ENCODE data around the gene TSHZ3. TPM values are rescaled to one million over a fixed set of nuclear protein-coding genes. Genes with fewer than 3 reads are reported as not detected.

TSHZ3 gene
- total and polyA plus RNA-seq, 2 of the 8 experiments (the other 6 are each of a cell fraction or from before 2014, with no cell fraction given), result 3.1 to 12.3 TPM

DNA sequence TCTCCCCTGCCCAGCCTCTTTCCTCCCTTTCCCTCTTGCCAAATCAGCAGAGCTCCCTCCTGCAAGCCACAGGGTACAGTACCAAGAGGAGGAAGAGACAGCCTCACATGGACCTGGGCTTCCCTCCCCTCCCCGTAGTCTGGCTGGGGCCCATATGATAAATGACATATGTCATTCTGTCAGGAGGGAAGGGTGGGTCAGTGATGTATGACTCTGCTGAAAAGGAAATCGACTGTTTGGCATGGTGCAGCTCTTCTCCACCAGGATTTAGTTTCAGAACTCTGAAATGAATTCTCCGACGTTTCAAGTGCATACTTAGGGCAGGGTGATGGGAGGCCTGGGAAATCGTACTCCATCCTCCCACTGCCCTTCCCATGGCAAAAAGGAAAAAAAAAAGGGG lies 9.8 kb downstream of the TSHZ3 start:
- Histone ChIP-seq H2BK20ac (ENCODE audit: low read length) (no peak overlapping the region), H3K79me2 (ENCODE audit: control insufficient read depth in 1 of 2, insufficient read depth in 2 of 2, low read length in 2 of 2) (peaks cover 0 to 75% of the 10 kb centered on the region in 2 experiments; a peak in 3 of 4 replicates), H3K4me1 (replicated peaks in 1 of 4; ENCODE audit: control insufficient read depth in 3 of 4, insufficient read depth in 4 of 4, low read length in 3 of 4) (peaks cover 2 to 18% (median 9%) of the 10 kb centered on the region in 4 experiments), H3K4me2 (ENCODE audit: insufficient read depth in 1 of 2, low read depth in 2 of 2, low read length in 2 of 2) (no peak overlapping the region), H3K9me3 (ENCODE audit: insufficient read depth in 2 of 2, low read depth in 1 of 2, low read length in 1 of 2) (no peaks in the 10 kb centered on the region), H3K56ac (replicated peaks; ENCODE audit: insufficient read length, low read depth, low read length) (no peak overlapping the region), H3K18ac (ENCODE audit: extremely low read depth, low read length) (no peak overlapping the region), H3K27me3 (replicated peaks in 1 of 4; ENCODE audit: control insufficient read depth in 3 of 4, extremely low read depth in 1 of 4, insufficient read depth in 3 of 4, low read length in 3 of 4) (no peaks in the 10 kb centered on the region), H3K27ac (ENCODE audit: low read depth, low read length) (no peak overlapping the region), H2BK5ac (ENCODE audit: low read depth, low read length) (no peak overlapping the region), H2AK5ac (ENCODE audit: low read depth, low read length) (no peak overlapping the region), H2BK12ac (ENCODE audit: low read depth, low read length) (no peak overlapping the region; the same call in 1 of the 2 replicates), H4K91ac (replicated peaks; ENCODE audit: insufficient read length, low read length) (no peak overlapping the region), H3K23me2 (ENCODE audit: low read depth, low read length) (no peaks in the 10 kb centered on the region; the same call in 1 of the 2 replicates), H4K20me1 (replicated peaks in 1 of 2; ENCODE audit: control insufficient read depth in 1 of 2, insufficient read depth in 2 of 2, low read length in 2 of 2) (peaks cover 0 to 4% of the 10 kb centered on the region in 2 experiments), H4K8ac (ENCODE audit: extremely low read depth, insufficient read depth, low read length) (no peak overlapping the region), H2AFZ (ENCODE audit: low read length) (no peak overlapping the region), H3K36me3 (ENCODE audit: control insufficient read depth in 2 of 4, insufficient read depth in 4 of 4, low read length in 3 of 4) (no peaks in the 10 kb centered on the region), H3K23ac (ENCODE audit: insufficient read length) (no peak overlapping the region), H2BK120ac (replicated peaks; ENCODE audit: low read depth, low read length) (no peak overlapping the region), H3K14ac (ENCODE audit: insufficient read length) (no peak overlapping the region), H3K9ac (replicated peaks in 1 of 4; ENCODE audit: extremely low read depth in 1 of 4, low read depth in 3 of 4, low read length in 3 of 4) (no peak overlapping the region), H4K5ac (ENCODE audit: insufficient read length, low read depth, low read length) (no peak overlapping the region), H3K79me1 (ENCODE audit: low read depth, low read length) (peaks cover 3% of the 10 kb centered on the region; the same call in 1 of the 2 replicates), H3K4ac (replicated peaks; ENCODE audit: insufficient read length, low read depth, low read length) (no peak overlapping the region), H3K4me3 (ENCODE audit: extremely low read depth in 1 of 4, insufficient read depth in 2 of 4, low read depth in 3 of 4, low read length in 4 of 4) (no peak overlapping the region), H2BK15ac (ENCODE audit: low read length) (no peak overlapping the region)
- POLR2A ChIA-PET (ENCODE audit: partially characterized antibody), result no interaction called here
- no peak for DNase-seq (ENCODE audit: low read depth in 1 of 2, low spot score in 2 of 2)
- CTCF ChIA-PET (ENCODE audit: partially characterized antibody), result interaction anchor here (0.6 to 1.4 kb wide), 6 partner anchors 20 to 555 kb away, joined by 3 to 6 read pairs (median 3); no protein-coding TSS in a partner anchor
- FAIRE-seq, result no peak
- 88% methylated on average over 5 of the region's 5 CpGs; no CpG with 5 or more reads in 1 of the 2 experiments for WGBS, 2 experiments (ENCODE audit: extremely low coverage in 1 of 2, insufficient coverage in 1 of 2, insufficient read length in 1 of 2, insufficient replicate concordance in 2 of 2, low coverage in 1 of 2, low lambda C conversion rate in 2 of 2, missing lambda C conversion rate in 1 of 2)
- TF ChIP-seq TBP (IDR thresholded peaks at IDR 0.05; ENCODE audit: low read depth, low read length) (no peak), EP300 (IDR thresholded peaks at IDR 0.05; ENCODE audit: borderline replicate concordance in 1 of 2, low read depth in 2 of 2, low read length in 2 of 2) (no peak), KDM5A (IDR thresholded peaks at IDR 0.05; ENCODE audit: low read length) (no peak), RXRA (IDR thresholded peaks at IDR 0.05; ENCODE audit: insufficient read depth, low read depth, low read length) (no peak), CEBPB (IDR thresholded peaks at IDR 0.05; ENCODE audit: low read depth, low read length) (no peak), CREB1 (IDR thresholded peaks at IDR 0.05) (no peak), SIRT6 (IDR thresholded peaks at IDR 0.05; ENCODE audit: low read length) (no peak), HDAC2 (IDR thresholded peaks at IDR 0.05; ENCODE audit: borderline replicate concordance in 1 of 2, low read depth in 2 of 2, low read length in 2 of 2) (no peak)
- TF ChIP-seq, protein P1, sequence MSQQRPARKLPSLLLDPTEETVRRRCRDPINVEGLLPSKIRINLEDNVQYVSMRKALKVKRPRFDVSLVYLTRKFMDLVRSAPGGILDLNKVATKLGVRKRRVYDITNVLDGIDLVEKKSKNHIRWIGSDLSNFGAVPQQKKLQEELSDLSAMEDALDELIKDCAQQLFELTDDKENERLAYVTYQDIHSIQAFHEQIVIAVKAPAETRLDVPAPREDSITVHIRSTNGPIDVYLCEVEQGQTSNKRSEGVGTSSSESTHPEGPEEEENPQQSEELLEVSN (IDR thresholded peaks at IDR 0.05), result no peak
